ENCODE results near the gene CFAP157.

CFAP157 gene

DNA sequence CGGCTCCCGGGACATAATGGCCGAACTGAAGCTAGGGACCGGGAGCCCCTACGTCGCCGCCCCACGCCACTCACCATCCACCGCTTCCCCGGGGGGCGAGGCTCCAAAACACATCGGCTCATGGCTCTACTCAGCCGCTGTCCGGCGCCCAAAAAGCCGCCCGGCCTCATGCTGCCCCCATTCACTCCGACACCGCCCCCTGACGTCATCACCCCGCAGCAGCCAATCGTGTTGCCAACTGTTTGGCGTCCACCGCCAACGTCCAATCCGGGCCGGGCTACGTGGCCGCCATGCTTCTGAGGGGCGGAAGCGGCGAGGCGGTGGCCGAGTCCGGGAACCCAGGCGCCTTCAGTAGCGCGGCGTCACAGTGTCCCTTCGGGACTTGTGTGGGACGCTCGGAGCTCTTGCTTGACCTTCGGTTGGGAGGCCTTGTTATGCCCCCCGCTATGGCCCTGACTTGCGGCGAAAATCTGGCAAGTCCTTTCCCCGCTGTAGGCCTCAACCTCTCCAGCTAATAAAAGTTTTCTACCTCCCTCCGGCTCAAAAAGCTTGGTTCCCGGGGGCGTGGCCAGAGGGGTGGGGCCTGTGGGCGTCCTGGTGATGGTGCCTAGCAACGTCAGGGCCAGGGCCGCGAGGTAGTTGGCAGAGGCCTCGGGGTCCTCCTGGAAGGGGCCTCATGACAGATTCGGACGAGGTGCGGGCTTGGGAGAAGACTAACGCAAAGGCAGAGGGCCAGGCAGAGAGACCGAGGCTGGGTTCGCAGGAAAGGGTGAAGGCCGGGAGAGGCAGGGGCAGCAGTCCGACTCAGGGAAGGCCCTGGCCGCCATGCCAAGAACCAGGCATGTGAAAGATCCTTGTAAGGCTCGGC, 8.9 kb downstream of the CFAP157 start, which contains the start of the genes PTRH1 and TTC16:
Gene PTRH1 (minus strand): TSS at position 194 of the 868 bp plus-strand sequence. CDS start 24 bp downstream, at position 170.
Gene TTC16 (plus strand): TSS at position 610 of the 868 bp plus-strand sequence. CDS start 67 bp downstream, at position 677.
- peak; percentile 93 for DNase-seq (ENCODE audit: low read depth)

DNA sequence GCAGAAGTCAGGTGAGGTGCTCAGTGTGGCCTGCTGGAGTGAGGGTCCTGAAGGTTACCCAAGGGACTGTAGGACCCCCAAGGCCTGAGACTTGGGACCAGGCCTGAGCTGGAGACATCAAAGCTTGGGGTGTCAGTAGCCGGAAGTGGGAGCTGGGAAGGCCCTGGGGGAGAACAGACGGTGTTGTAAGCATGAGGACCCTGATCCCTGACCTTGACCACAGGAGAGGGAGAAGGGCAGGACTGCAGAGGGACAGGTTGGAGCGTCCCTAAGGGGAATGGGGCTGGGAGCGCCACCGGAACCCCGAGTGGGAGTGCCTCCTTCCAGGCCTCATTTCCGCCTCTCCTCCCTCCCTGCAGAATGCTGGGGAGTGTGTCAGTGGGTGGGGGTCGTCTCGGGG, 9.6 kb downstream of the CFAP157 start:
- no peak for DNase-seq (ENCODE audit: low read depth)

DNA sequence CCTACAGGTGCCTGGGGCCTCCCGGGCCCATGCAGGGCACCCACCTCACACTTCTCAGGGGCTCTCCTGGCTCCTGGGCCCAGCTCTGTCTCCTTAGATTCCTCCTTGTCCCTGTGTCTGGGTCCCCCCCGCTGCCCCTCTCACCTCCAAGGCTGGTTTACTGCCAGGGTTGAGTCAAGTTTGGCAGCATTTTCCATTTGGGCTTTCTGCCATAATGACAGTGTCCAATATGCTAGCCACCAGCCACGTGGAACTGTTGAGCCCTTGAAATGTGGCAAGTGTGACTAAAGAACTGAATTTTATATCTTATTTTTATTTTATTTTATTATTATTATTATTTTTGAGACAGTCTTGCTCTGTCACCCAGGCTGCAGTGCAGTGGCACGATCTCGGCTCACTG, 11.0 kb downstream of the CFAP157 start:
- no peak for DNase-seq (ENCODE audit: low read depth)

DNA sequence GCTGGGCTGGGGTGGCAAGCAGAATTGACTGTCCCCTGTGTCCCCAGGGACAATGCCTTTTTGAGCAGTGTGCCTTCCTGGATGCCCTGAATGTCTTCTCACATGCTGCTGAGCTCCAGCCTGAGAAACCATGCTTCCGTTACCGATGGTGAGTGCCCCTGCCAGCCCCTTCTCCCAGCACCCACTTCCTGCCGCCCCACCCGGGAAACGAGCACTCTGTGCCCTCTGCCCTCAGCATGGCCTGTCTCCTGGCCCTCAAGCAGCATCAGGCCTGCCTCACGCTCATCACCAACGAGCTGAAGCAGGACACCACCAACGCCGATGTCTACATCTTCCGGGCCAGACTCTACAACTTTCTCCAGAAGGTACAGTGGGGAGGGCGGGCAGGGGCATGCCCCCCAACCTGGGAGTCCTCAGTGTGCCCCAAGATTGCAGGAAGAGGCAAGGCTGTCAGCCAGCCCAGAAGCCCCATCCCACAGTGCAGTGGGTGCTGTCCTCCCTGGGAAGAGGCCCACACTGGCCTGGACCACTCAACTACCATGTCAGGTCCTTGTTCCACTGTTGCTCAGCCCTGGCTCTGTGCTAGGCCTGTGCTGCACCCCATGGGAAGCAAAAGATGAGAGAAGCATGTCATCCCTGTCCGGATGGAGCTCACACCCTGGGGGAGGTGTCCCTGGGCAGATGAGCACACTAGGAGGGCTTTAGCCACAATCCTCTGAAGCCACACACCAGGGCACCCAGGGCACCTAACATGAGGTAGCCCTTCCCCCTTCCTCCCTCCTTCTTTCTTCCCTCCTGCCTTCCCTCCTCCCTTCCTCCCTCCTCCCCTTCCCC, 13.5 kb downstream of the CFAP157 start:
- no peak for DNase-seq (ENCODE audit: low read depth)

DNA sequence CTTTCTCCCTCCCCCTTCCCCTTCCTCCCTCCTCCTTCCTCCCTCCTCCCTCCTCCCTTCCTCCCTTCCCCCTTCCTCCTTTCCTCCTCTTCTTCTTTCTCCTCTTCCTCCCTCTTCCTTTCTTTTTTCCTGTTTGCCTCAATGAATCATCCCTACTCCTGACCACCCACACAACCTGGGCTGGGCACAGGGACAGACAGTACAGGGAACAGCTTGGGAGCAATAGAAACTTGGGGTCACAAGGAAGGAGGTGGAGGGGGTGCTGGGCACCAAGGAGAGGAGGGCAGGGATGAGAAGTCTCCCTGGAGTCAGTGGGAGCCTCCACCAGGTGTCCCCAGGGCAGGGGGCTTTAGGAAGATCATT, 14.1 kb downstream of the CFAP157 start:
- no peak for DNase-seq (ENCODE audit: low read depth)

DNA sequence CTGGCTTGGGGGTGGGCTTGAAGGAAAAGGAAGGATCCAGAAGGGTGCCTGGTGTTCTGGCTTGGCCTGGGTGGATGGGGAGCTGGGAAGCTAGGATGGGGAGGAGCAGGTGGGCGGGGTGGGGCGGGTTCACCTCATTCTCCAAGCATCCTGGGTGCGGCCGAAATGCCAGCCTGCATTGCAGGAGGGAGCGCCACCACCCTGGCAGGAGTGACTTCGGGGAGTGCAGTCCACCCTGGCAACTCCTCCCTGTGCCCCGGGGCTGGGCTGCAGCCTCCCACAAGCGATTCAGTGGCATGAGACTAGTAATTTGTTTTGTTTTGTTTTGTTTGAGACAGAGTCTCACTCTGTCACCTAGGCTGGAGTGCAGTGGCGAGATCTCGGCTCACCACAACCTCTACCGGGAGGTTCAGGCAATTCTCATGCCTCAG, 14.6 kb downstream of the CFAP157 start:
- no peak for DNase-seq (ENCODE audit: low read depth)

DNA sequence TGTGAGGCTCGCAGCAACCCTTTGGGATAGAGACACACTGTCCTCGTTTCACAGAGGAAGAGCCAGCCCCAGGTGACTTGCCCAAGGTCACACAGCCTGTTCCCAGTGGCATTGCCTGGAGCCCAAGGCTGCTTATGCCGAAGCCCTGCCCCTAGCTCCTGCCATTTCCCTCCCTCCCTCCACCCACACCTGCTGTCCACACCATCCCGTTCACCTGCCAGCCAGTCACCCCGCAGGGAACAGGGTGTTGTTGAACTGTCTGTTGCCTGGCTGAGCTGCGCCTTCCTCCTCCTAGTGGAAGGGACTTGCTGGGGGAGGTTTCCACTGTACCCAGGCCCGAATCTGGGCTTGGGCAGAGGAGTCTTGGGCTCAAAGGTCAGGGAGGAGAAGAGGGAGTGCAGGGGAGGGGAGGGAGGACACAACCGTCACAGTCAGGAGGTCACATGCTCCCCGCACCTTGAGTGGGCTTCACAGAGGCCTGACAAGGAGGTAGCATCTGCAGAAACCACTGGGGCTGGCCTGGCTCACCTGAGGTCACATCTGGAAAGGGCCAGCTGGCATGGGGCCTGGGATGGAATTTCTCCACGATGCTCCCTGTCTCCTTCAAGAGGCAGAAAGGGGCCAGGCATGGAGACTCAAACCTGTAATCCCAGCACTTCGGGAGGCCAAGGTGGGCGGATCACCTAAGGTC, 15.4 kb downstream of the CFAP157 start:
- no peak for DNase-seq (ENCODE audit: low read depth)

DNA sequence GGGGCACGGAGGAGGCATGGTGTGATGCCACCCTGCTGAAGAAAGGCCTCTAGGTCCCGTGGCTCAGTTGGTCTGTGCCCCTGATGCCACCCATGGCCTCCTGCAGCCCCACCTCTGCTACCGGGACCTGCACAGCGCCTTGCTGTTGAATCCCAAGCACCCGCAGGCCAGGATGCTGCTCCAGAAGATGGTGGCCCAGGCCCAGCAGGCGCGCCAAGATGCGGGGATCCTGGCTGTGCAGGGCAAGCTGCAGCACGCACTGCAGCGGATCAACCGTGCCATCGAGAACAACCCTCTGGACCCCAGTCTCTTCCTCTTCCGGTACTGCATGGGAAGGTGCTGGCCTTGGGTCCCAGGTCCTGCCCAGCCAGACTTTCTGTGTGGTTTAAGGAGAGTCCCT, 16.2 kb downstream of the CFAP157 start:
- no peak for DNase-seq (ENCODE audit: low read depth)

DNA sequence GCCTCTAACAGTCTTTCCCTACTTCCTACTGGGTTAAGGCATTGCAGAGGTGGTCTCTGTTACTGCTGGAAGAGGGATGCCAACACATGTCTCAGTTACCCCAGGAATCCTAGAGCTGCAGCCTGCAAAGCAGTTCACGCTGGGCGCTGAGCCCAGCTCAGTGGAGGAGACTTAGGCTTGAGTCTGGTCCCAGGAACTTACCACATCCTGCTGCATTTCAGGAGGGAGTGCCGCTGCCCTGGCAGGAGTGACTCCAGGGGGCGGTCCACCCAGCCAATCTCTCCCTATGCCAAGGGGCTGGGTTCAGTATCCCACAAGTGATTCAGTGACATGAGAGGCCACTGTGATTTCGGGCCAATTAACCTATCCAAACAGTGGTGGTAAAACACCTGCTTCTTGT, 16.7 kb downstream of the CFAP157 start:
- no peak for DNase-seq (ENCODE audit: low read depth)

DNA sequence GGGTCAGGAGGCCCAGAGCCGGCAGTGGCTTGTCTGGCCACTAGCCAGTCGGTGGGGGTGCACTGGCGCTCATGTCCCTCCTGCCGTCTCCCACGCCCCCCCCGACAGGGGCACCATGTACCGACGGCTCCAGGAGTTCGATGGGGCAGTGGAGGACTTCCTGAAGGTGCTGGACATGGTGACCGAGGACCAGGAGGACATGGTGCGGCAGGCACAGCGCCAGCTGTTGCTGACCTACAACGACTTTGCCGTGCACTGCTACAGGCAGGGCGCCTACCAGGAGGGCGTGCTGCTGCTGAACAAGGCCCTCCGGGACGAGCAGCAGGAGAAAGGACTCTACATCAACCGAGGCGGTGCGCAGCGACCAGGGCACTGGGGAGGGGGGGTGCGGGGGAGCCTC, 17.2 kb downstream of the CFAP157 start:
- DNase-seq (ENCODE audit: low read depth): no peak

DNA sequence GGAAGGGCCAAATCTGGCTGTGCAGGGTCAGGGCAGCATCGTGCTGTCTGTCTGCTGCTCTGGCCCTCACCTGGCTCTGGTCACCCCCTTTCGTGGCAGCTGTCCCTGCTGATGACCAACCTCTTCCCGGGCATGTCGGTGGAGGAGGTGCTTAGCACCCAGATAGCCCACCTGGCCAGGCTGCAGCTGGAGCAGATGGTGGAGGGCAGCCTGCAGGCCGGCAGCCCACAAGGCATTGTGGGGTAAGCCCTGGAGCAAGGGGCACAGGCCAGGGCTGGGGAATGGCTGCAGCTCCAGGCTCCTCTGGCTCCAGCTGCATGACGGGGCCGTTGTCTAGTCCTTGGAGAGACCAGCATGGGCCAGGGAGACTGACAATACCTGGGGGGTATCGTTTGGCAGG, 20.1 kb downstream of the CFAP157 start:
- no peak for DNase-seq (ENCODE audit: low read depth)

DNA sequence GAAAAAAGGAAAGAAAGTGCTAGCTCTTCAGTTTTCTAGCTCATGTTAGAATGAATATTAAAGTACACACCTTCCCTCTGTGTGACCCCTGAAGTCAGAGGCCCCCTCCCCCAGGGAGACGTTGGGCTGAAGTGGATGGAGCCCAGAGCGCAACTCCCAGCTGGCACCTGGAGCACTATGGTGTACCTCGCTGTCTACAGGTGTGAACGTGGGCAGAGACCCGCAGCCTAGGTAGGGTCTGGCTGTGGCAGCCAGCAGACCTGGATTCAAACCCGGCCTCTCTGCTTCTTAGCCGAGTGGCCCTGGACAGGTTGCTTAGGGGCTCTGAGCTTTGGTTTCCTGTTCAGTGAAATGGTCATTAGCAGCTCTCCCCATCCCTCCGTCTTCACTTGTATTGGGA, 22.0 kb downstream of the CFAP157 start:
- DNase-seq (ENCODE audit: low read depth): no peak

DNA sequence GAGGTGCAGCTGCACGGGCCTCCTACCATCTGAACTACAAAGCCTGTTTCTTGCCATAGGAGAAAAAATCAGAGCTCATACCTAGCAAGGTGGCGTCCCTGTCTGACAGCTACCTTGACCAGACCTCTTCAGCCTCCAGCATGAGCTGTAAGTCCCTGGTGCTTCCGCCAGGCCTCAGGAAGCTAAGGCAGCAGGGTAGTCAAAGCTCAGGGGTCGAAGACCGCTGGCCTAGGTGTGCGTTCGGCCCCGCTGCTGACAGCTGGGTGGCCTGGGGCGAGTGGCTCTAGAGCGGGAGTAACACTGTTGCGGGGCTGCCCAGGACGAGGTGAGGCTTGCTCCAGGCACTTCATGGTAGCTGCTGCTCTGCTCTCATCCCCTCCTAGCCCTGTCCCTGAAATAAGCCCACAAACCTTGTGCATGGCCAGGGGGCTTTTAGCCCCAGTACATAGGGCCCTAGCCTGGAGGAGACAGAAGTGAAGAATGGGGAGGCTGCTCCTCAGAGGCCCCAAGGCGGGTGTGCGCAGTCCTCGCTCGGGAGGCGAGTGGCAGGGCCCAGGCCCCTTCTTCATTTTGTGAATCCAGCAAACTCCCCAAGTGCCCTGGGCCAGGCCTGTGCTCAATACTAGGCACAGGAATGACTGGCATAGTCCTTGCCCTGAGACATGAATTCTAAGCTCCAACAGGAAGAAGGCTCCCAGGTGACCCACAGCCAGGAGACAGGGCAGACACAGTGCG, 22.9 kb downstream of the CFAP157 start:
- no peak for DNase-seq (ENCODE audit: low read depth)

DNA sequence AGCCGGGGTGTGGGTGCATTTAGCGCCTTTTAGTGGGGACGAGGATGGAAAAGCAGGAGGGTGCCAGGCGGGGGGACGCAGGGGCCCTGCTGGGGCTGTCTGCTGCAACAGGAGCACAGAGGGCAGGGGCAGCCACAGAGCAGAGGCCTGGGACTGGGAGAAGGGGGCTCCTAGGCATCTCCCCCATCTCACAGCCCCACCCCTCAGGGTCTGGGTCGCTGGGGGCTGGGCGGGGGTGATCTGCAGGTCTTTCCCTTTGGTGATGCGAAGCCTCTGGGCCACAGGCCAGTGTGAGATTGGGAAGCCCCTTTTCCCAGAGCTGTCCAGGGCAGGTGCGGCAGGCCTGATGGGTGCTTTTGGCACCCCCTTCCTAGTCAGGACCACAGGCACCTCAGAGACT, 23.5 kb downstream of the CFAP157 start:
- no peak for DNase-seq (ENCODE audit: low read depth)

DNA sequence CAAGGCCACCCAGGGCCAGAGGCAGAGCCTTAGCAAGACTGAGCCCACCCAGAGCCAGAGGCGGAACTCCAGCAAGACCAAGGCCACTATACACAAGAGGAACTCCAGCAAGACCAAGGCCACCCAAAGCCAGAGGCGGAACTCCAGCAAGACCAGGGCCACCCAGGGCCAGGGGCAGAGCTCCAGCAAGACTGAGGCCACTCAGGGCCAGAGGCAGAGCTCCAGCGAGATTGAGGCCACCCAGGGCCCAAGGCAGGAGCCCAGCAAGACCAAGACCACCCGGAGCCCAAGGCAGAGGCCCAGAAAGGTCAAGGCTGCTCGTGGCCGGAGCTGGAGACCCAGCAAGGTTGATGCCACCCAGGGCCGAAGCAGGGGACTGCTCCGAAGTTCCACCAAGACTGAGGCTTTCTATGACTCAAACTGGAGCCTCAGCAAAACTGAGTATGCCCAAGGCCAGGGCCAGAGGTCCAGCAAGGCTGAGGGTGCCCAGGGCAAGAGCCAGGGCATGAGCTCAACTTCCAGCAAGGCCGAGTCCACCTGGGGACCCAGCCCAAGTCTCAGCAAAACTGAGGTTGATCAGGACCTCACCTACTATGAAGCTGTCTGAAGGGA, 24.1 kb downstream of the CFAP157 start:
- no peak for DNase-seq (ENCODE audit: low read depth)

DNA sequence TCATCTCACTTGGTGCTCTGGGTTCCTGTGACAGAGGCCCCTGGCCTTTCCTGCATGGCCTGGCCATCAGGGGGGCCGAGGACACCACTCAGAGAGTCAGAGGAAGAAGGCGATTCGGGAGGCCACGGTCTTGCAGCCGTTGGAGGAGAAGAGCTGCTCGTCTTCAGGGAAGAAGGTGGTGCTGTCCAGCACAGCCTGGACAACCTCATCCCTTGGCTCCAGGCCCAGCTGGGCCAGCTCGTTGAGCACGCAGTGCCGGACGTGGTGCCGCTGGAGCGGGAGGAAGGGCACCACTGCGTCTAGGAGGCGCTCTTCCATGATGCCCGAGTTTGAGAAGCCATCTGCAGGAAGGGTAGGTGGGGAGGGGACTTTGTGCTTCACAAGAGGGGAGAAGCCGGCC, 25.1 kb downstream of the CFAP157 start:
- DNase-seq (ENCODE audit: low read depth): no peak

DNA sequence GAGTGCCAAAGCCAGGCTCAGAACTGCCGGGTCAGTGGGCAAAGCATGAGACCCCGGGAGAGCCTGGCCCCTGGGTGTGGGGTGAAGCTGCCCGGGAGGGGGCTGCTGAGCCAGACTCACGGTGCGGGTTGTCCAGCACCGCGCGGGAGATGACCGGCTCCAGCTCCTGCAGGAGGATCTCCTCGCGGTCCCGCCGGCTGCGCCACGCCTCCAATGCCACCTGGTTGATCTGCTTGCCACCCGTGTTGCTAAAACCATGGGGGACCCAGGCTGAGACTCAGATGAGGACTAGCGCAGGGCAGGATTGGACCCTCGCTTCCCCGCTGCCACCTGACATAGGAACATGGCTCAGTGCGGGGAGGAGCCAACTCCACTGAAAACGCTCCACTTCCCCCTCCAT, 25.7 kb downstream of the CFAP157 start:
- no peak for DNase-seq (ENCODE audit: low read depth)

DNA sequence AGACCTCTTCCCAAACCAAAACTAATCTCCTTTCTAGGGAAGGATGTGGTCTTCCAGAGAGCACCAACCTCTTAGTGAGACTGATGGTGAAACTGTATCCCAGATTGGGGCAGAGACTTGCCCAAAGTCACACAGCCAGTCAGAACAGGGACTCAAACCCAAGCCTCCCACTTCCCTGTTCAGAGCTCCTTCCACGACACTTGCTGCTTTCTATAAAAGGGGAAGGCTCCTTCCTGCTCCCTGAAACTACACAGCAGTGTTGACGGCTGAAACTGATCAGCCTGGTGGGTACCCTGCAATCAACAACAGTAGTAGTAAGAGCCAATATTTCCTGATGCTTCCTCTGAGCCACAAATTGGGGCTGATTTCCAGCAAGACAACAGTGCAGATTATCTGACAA, 26.8 kb downstream of the CFAP157 start:
- DNase-seq (ENCODE audit: low read depth): no peak

DNA sequence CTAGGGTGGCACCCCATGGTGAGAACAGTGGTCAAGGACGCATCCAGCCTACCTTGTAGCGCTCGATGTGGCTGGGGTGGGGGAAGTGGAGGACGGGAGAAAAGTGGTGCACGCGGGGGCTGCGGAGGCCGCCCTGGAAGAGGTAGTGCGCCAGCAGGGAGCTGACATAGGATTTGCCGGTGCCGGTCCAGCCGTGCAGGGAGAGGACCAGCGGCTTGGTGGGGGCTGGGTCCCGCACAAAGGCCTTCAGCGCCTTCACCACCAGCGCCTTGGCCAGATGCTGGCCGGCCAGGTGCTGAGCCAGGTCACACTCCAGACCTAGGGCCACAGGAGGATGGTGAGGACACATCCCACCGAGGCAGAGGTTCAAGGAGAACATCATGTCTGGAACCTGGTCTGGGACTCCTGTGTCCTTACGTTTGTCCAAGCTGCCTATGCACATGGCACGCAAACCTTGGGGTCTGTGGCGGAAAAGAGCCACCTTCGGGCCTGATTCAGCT, 27.5 kb downstream of the CFAP157 start:
- DNase-seq (ENCODE audit: low read depth): no peak

DNA sequence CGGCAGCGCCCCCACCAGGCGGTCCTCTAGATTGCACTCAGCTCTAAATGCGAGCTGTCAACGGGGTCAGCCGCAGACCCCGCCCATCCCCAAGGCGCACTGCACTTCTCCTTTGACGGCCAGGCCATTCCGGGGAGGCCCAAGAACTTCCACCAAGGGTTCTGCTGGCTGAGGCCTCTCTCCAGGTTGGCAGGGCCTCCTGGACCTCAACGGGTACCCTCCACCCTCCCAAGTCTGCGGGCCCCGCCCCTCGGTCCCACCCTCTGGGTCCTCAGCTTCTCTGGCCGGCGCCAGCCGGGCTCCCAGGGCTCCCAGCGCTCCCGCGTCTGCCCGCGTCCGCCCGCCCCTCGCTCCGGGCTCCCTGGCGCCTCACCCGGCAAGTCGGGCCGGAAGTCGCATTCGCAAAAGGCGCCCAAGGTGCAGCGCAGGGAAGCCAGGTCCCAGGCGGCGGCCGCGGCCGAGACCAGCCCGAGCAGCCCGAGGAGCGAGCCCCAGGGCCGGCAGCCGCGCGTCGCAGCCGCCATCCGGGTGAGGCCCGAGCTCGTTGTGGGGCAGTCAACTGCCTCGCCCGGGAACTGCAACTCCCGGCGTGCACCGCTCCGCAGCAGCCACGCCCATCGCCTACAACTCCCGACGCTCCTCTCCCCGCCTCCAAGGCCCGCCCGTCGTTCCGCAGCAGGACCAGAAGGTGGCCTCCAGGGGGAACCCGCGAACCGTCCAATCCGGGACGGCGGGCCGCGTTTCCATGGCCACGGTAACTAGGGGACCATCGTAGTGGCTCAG, 28.1 kb downstream of the CFAP157 start, which contains the start of gene TOR2A:
Gene TOR2A (minus strand): TSS at position 548 of the 783 bp plus-strand sequence. CDS start 24 bp downstream, at position 524.
- peak; percentile 96 for DNase-seq (ENCODE audit: low read depth)
